ENCODE measurements around the gene PPL. TPM values are rescaled to one million over a fixed set of nuclear protein-coding genes. Genes with fewer than 3 reads are reported as not detected.

Gene PPL
- total and polyA plus RNA-seq, 8 donors, result 5.8 to 98.8 (median 22.8) TPM

DNA sequence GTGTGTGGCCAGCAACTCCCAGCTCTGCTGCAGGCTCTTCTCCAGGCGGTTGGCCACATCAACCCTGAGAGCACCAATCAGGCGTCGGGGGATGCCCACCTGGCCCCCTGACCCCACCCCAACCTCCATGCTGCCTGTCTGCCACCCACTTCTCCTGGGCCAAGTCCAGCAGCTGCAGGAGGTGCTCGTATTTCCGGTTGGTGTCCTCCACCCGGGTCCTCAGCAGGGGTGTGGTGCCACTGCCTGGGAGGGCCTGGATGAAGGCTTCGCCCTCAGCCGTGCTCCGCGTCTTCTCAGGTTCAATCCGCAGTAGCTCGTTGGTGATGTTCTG lies 45.1 kb downstream of the PPL start:
- Histone ChIP-seq H3K27me3 (no peaks in the 10 kb centered on the region), H3K36me3 (peaks cover 27 to 96% (median 90%) of the 10 kb centered on the region in 4 donors), H3K9me3 (no peaks in the 10 kb centered on the region), H3K27ac (no peak overlapping the region), H3K4me1 (peaks cover 0 to 15% (median 5%) of the 10 kb centered on the region in 4 donors), H3K4me3 (no peak overlapping the region)
- TF ChIP-seq POLR2A (IDR thresholded peaks at IDR 0.05) (no peak), EP300 (IDR thresholded peaks at IDR 0.05) (no peak), POLR2AphosphoS5 (IDR thresholded peaks at IDR 0.05) (no peak)
- TF ChIP-seq, protein P1, sequence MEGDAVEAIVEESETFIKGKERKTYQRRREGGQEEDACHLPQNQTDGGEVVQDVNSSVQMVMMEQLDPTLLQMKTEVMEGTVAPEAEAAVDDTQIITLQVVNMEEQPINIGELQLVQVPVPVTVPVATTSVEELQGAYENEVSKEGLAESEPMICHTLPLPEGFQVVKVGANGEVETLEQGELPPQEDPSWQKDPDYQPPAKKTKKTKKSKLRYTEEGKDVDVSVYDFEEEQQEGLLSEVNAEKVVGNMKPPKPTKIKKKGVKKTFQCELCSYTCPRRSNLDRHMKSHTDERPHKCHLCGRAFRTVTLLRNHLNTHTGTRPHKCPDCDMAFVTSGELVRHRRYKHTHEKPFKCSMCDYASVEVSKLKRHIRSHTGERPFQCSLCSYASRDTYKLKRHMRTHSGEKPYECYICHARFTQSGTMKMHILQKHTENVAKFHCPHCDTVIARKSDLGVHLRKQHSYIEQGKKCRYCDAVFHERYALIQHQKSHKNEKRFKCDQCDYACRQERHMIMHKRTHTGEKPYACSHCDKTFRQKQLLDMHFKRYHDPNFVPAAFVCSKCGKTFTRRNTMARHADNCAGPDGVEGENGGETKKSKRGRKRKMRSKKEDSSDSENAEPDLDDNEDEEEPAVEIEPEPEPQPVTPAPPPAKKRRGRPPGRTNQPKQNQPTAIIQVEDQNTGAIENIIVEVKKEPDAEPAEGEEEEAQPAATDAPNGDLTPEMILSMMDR (IDR thresholded peaks at IDR 0.05), result no peak
- DNase-seq, result no peak
- WGBS, 5 donors, result 63 to 77% (median 74%) methylated on average over 12 of the region's 12 CpGs; no CpG with 5 or more reads in 1 of the 5 donors
- intact Hi-C loops (cut with DNase I; ENCODE audit: low total_unique reads), result no loop called here

DNA sequence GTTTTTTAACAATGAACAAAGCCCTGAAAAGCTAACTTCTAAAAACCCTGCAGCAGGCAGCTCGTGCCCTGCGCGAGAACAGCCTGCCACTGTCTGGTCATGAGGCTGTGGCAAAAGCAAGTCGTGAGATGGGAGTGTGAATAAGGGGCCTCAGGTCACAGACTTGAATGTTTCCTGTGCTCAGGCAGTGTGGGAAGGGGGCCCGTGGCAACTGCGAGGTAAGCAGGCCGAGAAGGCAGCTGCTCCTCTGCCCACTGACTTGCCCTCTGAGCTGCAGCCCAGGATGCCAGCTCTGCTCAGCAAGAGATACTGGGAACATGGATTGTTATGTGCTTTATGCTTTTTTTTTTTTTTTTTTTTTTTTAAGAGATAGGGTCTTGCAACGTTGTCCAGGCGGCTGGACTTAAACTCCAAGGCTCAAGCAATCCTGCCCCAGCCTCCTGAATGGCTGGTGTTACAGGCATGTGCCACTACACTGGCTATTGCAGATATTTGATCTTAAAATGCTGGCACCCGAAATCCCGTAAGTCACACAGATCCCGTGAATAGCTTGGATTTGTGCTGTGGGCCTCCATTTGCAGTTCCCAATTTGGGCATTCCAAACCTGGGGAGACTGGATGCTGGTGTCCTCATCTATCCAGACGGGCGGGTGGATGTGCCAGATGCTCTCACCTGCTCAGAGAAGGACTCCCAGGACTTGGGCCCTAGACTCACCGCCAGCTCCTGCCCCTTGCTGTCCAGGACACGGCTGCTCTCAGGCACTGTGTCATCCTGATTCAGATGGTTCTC lies 45.7 kb downstream of the PPL start:
- Histone ChIP-seq H3K27ac (no peak overlapping the region), H3K4me3 (no peak overlapping the region), H3K9me3 (no peaks in the 10 kb centered on the region), H3K4me1 (peaks cover 0 to 15% (median 5%) of the 10 kb centered on the region in 4 donors), H3K27me3 (no peaks in the 10 kb centered on the region), H3K36me3 (peaks cover 32 to 96% (median 91%) of the 10 kb centered on the region in 4 donors)
- WGBS, 5 donors, result 87 to 93% (median 90%) methylated on average over 14 to 16 of the region's 16 CpGs
- intact Hi-C loops (cut with DNase I; ENCODE audit: low total_unique reads), result no loop called here
- TF ChIP-seq POLR2AphosphoS5 (IDR thresholded peaks at IDR 0.05) (no peak), EP300 (IDR thresholded peaks at IDR 0.05) (no peak), POLR2A (IDR thresholded peaks at IDR 0.05) (no peak)
- TF ChIP-seq, protein P1 (IDR thresholded peaks at IDR 0.05), result no peak
- no peak for DNase-seq

GRCh38 chr16:4890686-4891085 lies 46.3 kb downstream of the PPL start:
- no peak for DNase-seq
- intact Hi-C loops (cut with DNase I; ENCODE audit: low total_unique reads), result no loop called here
- no peak overlapping the region for H3K4me3 ChIP-seq
- no peak overlapping the region for H3K27ac ChIP-seq
- H3K36me3 ChIP-seq, result peaks cover 38 to 96% (median 92%) of the 10 kb centered on the region in 4 donors
- 88 to 96% (median 91%) methylated on average over 8 to 16 of the region's 16 CpGs for WGBS, 5 donors
- TF ChIP-seq POLR2A (IDR thresholded peaks at IDR 0.05) (no peak), EP300 (IDR thresholded peaks at IDR 0.05) (no peak), POLR2AphosphoS5 (IDR thresholded peaks at IDR 0.05) (no peak)
- TF ChIP-seq, protein P1 (IDR thresholded peaks at IDR 0.05), result no peak
- H3K27me3 ChIP-seq, result no peaks in the 10 kb centered on the region
- H3K4me1 ChIP-seq, result peaks cover 0 to 15% (median 5%) of the 10 kb centered on the region in 4 donors
- no peaks in the 10 kb centered on the region for H3K9me3 ChIP-seq

GRCh38 chr16:4890026-4890425 lies 46.9 kb downstream of the PPL start:
- no peak for TF ChIP-seq POLR2A (IDR thresholded peaks at IDR 0.05)
- no peak for TF ChIP-seq POLR2AphosphoS5 (IDR thresholded peaks at IDR 0.05)
- TF ChIP-seq EP300 (IDR thresholded peaks at IDR 0.05), result no peak
- TF ChIP-seq, protein P1 (IDR thresholded peaks at IDR 0.05), result no peak
- WGBS, 5 donors, result 80 to 92% (median 83%) methylated on average over 8 to 11 of the region's 11 CpGs
- DNase-seq, result no peak
- Histone ChIP-seq H3K4me1 (peaks cover 0 to 15% (median 5%) of the 10 kb centered on the region in 4 donors), H3K27me3 (no peaks in the 10 kb centered on the region), H3K4me3 (no peak overlapping the region), H3K27ac (no peak overlapping the region), H3K9me3 (no peaks in the 10 kb centered on the region), H3K36me3 (peaks cover 45 to 96% (median 92%) of the 10 kb centered on the region in 4 donors)
- intact Hi-C loops (cut with DNase I; ENCODE audit: low total_unique reads), result no loop called here
